ENCODE data around the gene PTPRN2. TPM values are rescaled to one million over a fixed set of nuclear protein-coding genes. Genes with fewer than 3 reads are reported as not detected.

PTPRN2 gene
- total RNA-seq, 1 donor from 2014 or later: 11.4 TPM

GRCh38 chr7:157547611-157548010 lies 1040.0 kb downstream of the PTPRN2 start:
- no peak for DNase-seq (ENCODE audit: low spot score, unreplicated experiment)
- Mint-ChIP-seq H3K4me1 (ENCODE audit: low read depth) (no peaks in the 10 kb centered on the region), H3K9me3 (ENCODE audit: low read depth) (no peaks in the 10 kb centered on the region), H3K4me3 (ENCODE audit: low read depth) (no peak overlapping the region), H3K27ac (no peak overlapping the region), H3K36me3 (ENCODE audit: insufficient read depth) (no peaks in the 10 kb centered on the region), H3K27me3 (peaks cover 16% of the 10 kb centered on the region)
- no peak for TF ChIP-seq CTCF (IDR thresholded peaks at IDR 0.05; ENCODE audit: unreplicated experiment)

GRCh38 chr7:157547102-157547501 lies 1040.5 kb downstream of the PTPRN2 start:
- DNase-seq (ENCODE audit: low spot score, unreplicated experiment): no peak
- H3K27me3 Mint-ChIP-seq: peaks cover 18% of the 10 kb centered on the region
- no peak overlapping the region for H3K4me3 Mint-ChIP-seq (ENCODE audit: low read depth)
- H3K27ac Mint-ChIP-seq: no peak overlapping the region
- H3K4me1 Mint-ChIP-seq (ENCODE audit: low read depth): no peaks in the 10 kb centered on the region
- TF ChIP-seq CTCF (IDR thresholded peaks at IDR 0.05; ENCODE audit: unreplicated experiment): no peak
- no peaks in the 10 kb centered on the region for H3K9me3 Mint-ChIP-seq (ENCODE audit: low read depth)
- H3K36me3 Mint-ChIP-seq (ENCODE audit: insufficient read depth): no peaks in the 10 kb centered on the region

GRCh38 chr7:157545681-157546060 lies 1042.0 kb downstream of the PTPRN2 start:
- H3K9me3 Mint-ChIP-seq (ENCODE audit: low read depth): no peaks in the 10 kb centered on the region

GRCh38 chr7:157544980-157545680 lies 1042.5 kb downstream of the PTPRN2 start:
- Mint-ChIP-seq H3K27ac (no peak overlapping the region), H3K9me3 (ENCODE audit: low read depth) (no peaks in the 10 kb centered on the region), H3K4me3 (ENCODE audit: low read depth) (no peak overlapping the region), H3K4me1 (ENCODE audit: low read depth) (no peaks in the 10 kb centered on the region), H3K36me3 (ENCODE audit: insufficient read depth) (no peaks in the 10 kb centered on the region), H3K27me3 (peaks cover 29% of the 10 kb centered on the region)
- no peak for DNase-seq (ENCODE audit: low spot score, unreplicated experiment)
- no peak for TF ChIP-seq CTCF (IDR thresholded peaks at IDR 0.05; ENCODE audit: unreplicated experiment)

More at GRCh38 chr7:157545681-157546060, 1042.0 kb downstream of the PTPRN2 start:
- H3K27me3 Mint-ChIP-seq: peaks cover 26% of the 10 kb centered on the region
- no peaks in the 10 kb centered on the region for H3K36me3 Mint-ChIP-seq (ENCODE audit: insufficient read depth)
- H3K4me3 Mint-ChIP-seq (ENCODE audit: low read depth): no peak overlapping the region
- no peak for TF ChIP-seq CTCF (IDR thresholded peaks at IDR 0.05; ENCODE audit: unreplicated experiment)
- H3K27ac Mint-ChIP-seq: peak overlapping the region; percentile 62
- H3K4me1 Mint-ChIP-seq (ENCODE audit: low read depth): no peaks in the 10 kb centered on the region
- DNase-seq (ENCODE audit: low spot score, unreplicated experiment): no peak

GRCh38 chr7:157544226-157544625 lies 1043.4 kb downstream of the PTPRN2 start:
- no peaks in the 10 kb centered on the region for H3K9me3 Mint-ChIP-seq (ENCODE audit: low read depth)
- H3K4me1 Mint-ChIP-seq (ENCODE audit: low read depth): no peaks in the 10 kb centered on the region
- no peaks in the 10 kb centered on the region for H3K36me3 Mint-ChIP-seq (ENCODE audit: insufficient read depth)
- peaks cover 25% of the 10 kb centered on the region for H3K27me3 Mint-ChIP-seq
- no peak overlapping the region for H3K4me3 Mint-ChIP-seq (ENCODE audit: low read depth)
- no peak for TF ChIP-seq CTCF (IDR thresholded peaks at IDR 0.05; ENCODE audit: unreplicated experiment)
- no peak for DNase-seq (ENCODE audit: low spot score, unreplicated experiment)
- H3K27ac Mint-ChIP-seq: no peak overlapping the region
